Type B pancreatic cell (in vitro differentiated cells): ENCODE measurements around the gene ABTB2. TPM values are rescaled to one million over a fixed set of nuclear protein-coding genes. Genes with fewer than 3 reads are reported as not detected.

Experiments used
- DNase-seq: peaks from one replicate; pipeline ENCODE4 v3.0.0; 2021; ENCODE audit warnings: mixed read lengths; ENCODE audit not compliant: unreplicated experiment; ENCODE audit errors: extremely low spot score
- H3K27ac Mint-ChIP-seq: 2 replicates; pipeline ENCODE4 v1.8.0; 2021; ENCODE audit warnings: mild to moderate bottlenecking, mixed read lengths
- H3K27me3 Mint-ChIP-seq: 2 replicates; pipeline ENCODE4 v1.8.0; 2021; ENCODE audit warnings: mixed read lengths
- H3K36me3 Mint-ChIP-seq: 2 replicates; pipeline ENCODE4 v1.8.0; 2021; ENCODE audit warnings: mixed read lengths
- H3K4me1 Mint-ChIP-seq: one replicate; pipeline ENCODE4 v1.8.0; 2021; ENCODE audit warnings: mixed read lengths; ENCODE audit not compliant: unreplicated experiment
- H3K4me3 Mint-ChIP-seq: 2 replicates; pipeline ENCODE4 v1.8.0; 2021; ENCODE audit warnings: mild to moderate bottlenecking, mixed read lengths
- H3K9me3 Mint-ChIP-seq: 2 replicates; pipeline ENCODE4 v1.8.0; 2021; ENCODE audit warnings: mixed read lengths
- total RNA-seq: library from RNA; stranded (reverse); gene quantifications from 2 replicates; pipeline ENCODE4 v1.2.1, GENCODE V29; 2021; ENCODE audit warnings: low replicate concordance
- TF ChIP-seq, protein P1 (sequence below): fragments of 200-600 bp; sonication (generic); conservative IDR thresholded peaks from 2 replicates; pipeline ENCODE4 v1.5.0; 2021; ENCODE audit warnings: antibody characterized with exemption, mild to moderate bottlenecking

ABTB2 gene
- total RNA-seq, 1 donor from 2014 or later: 13.5 TPM

DNA sequence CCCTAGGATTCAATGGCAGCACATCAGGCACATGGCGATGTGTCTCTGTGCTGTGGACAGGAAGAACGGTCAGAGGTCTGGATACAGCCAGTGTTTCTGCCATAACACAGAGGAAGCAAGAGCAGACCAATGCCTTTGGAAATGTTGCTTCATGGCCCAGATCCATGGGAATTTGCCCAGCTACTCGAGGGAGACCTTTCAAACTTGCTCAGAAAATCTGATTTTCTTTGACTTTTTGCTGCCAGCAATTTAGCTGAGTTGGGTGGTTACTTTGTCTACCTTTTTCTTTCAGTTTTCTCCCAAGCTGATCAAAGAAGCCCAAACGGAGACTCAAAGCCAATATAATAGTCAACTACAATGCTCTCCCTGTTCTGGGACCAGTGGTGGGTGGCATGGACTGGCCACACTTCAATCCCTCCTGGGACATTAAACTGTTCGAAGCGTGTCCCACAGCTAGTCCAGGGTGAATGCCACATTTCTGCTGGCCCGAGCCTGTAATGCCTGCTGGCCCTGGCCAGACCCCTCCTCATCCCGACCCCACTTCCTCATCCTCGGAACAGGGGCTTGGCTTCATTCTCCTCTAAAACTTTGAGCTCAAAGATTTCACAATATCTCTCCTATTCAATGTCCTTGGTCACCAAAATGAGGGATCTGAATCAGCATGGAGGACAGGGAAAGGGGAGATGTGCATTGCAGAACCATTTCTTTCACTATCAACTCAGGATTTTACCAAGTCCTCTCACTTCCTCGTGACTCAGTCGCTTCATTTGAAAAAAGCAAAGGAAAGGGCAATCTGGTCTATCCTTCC lies 93.3 kb downstream of the ABTB2 start:
- DNase-seq: no peak
- H3K27me3 Mint-ChIP-seq: peaks cover 6% of the 10 kb centered on the region
- TF ChIP-seq, protein P1, sequence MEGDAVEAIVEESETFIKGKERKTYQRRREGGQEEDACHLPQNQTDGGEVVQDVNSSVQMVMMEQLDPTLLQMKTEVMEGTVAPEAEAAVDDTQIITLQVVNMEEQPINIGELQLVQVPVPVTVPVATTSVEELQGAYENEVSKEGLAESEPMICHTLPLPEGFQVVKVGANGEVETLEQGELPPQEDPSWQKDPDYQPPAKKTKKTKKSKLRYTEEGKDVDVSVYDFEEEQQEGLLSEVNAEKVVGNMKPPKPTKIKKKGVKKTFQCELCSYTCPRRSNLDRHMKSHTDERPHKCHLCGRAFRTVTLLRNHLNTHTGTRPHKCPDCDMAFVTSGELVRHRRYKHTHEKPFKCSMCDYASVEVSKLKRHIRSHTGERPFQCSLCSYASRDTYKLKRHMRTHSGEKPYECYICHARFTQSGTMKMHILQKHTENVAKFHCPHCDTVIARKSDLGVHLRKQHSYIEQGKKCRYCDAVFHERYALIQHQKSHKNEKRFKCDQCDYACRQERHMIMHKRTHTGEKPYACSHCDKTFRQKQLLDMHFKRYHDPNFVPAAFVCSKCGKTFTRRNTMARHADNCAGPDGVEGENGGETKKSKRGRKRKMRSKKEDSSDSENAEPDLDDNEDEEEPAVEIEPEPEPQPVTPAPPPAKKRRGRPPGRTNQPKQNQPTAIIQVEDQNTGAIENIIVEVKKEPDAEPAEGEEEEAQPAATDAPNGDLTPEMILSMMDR: no peak
- H3K9me3 Mint-ChIP-seq: no peaks in the 10 kb centered on the region
- H3K4me3 Mint-ChIP-seq: peak overlapping the region; percentile 7
- no peaks in the 10 kb centered on the region for H3K36me3 Mint-ChIP-seq
- no peak overlapping the region for H3K27ac Mint-ChIP-seq
- peaks cover 73% of the 10 kb centered on the region for H3K4me1 Mint-ChIP-seq

DNA sequence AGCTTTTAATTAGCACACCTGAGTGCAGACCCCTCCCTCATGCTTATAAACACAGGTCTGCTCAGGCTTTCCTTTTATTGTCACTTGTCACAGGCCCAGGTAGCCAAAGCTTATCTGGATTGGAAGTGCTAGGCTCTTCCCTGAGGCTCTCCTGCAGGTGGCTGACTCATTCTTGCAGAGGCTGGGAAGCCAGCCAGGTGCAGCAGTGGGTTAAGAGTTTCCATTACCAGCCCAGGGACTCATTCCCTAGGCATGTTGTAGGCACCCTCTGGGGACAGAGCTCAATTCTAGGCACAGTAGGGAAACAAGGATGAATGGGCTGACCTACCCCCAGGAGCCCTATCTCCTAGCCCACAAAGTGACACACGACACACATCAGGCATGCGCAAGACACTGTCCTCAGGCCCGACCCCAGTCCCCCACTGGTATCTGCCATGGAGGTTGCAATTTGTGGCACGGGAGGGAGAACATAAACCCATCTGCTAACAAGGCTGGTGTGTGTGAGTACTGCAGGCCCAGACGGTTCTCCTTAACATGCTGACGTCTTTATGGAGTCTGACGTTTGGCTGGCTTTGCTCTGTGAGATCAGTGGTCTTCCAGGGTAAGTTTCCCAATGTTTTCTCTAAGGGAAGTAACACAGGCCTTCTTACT lies 94.2 kb downstream of the ABTB2 start:
- no peaks in the 10 kb centered on the region for H3K36me3 Mint-ChIP-seq
- peak overlapping the region; percentile 66 for H3K4me3 Mint-ChIP-seq
- peaks cover 72% of the 10 kb centered on the region for H3K4me1 Mint-ChIP-seq
- DNase-seq: no peak
- peaks cover 6% of the 10 kb centered on the region for H3K27me3 Mint-ChIP-seq
- peak overlapping the region; percentile 74 for H3K27ac Mint-ChIP-seq
- H3K9me3 Mint-ChIP-seq: no peaks in the 10 kb centered on the region
- TF ChIP-seq, protein P1: no peak

DNA sequence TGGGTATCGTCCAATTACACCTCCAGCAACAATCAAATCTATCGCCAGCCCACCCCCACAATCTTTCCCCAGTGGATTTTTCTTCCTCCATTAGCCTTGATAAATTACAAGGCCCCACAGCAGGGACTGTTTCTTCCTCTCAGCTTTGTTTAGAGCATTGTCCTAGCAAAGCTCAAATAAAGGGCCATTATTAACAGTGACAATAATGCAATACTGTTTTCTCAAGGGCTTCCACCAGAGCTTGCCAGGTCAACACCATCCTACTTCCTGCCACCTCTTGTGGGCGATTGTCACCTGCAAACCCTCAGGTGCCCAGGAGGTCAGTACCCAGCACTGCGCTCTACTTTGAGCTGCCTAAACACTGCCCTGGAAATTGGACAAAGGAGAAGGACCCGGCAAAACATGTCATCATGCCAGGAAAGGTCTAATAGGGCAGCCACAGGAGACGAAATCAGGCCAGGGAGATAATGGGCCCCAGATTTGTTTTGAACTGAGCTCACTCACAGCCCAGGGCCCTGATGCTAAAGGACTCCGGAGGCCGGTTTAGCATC lies 95.2 kb downstream of the ABTB2 start:
- H3K36me3 Mint-ChIP-seq: no peaks in the 10 kb centered on the region
- TF ChIP-seq, protein P1: no peak
- H3K4me1 Mint-ChIP-seq: peaks cover 68% of the 10 kb centered on the region
- H3K27ac Mint-ChIP-seq: peak overlapping the region; percentile 74
- H3K9me3 Mint-ChIP-seq: no peaks in the 10 kb centered on the region
- peaks cover 10% of the 10 kb centered on the region for H3K27me3 Mint-ChIP-seq
- H3K4me3 Mint-ChIP-seq: peak overlapping the region; percentile 66
- no peak for DNase-seq

DNA sequence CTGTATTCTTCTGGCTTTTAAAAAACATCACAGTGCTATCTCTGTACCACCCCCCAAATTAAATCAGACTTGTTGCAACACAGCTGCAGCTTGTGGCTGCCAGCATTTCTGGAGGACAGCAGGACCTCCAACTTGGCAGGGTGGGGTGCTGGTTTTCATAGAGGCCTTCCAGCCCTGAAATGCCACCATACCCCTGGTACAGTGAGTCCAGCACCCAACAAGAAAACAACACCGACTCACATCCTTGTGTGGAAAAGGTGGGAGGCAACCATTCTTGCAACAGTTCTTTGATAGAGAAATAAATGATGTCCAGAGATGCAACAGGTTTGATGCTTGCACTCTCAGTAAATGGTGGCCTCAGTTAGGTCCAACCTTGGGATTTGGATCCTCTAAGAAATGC lies 96.0 kb downstream of the ABTB2 start:
- H3K4me3 Mint-ChIP-seq: no peak overlapping the region
- H3K36me3 Mint-ChIP-seq: no peaks in the 10 kb centered on the region
- H3K27ac Mint-ChIP-seq: no peak overlapping the region
- peaks cover 7% of the 10 kb centered on the region for H3K27me3 Mint-ChIP-seq
- no peaks in the 10 kb centered on the region for H3K9me3 Mint-ChIP-seq
- TF ChIP-seq, protein P1: no peak
- H3K4me1 Mint-ChIP-seq: peaks cover 65% of the 10 kb centered on the region
- no peak for DNase-seq

DNA sequence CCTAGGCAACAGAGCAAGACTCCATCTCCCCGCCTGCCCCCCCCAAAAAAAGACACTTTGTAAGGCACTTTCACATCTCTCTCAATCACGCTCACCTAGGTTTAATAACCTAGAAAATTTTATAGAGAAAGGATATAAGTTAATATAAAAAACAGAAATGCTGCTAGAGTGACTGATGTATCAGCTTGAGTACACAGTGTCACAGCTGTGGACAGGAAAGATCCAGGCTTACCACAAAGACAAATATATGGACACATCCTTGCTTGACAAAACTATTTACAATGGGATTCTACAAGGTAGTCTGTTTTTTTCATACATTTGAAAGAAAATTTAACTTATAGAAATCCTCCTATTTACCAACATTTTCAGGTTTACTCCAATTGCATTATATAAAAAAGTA lies 96.7 kb downstream of the ABTB2 start:
- peaks cover 7% of the 10 kb centered on the region for H3K27me3 Mint-ChIP-seq
- TF ChIP-seq, protein P1: no peak
- no peaks in the 10 kb centered on the region for H3K9me3 Mint-ChIP-seq

More for the DNA sequence above, 96.7 kb downstream of the ABTB2 start:
- no peak for DNase-seq
- peaks cover 66% of the 10 kb centered on the region for H3K4me1 Mint-ChIP-seq
- H3K36me3 Mint-ChIP-seq: no peaks in the 10 kb centered on the region
- H3K27ac Mint-ChIP-seq: no peak overlapping the region
- no peak overlapping the region for H3K4me3 Mint-ChIP-seq
